Prostate gland (tissue), 2 donors: ENCODE data around the gene FOSL2.

Experiments used
- POLR2A ChIP-seq: fragments of 450-650 bp; IDR thresholded peaks from one replicate; pipeline ENCODE4 v1.6.1; 2016; ENCODE audit warnings: antibody characterized with exemption, mild to moderate bottlenecking
- TF ChIP-seq, protein P1 (sequence below), 4 experiments: fragments of 200-600 bp in 2 of 4; fragments of 450-650 bp in 2 of 4; sonication (generic) in 2 of 4; IDR thresholded peaks; 1 replicate in 3 of 4; 2 replicates in 1 of 4; pipeline ENCODE4 v1.5.1; 2016 to 2019; ENCODE audit warnings: antibody characterized with exemption in 4 of 4, mild to moderate bottlenecking in 2 of 4, moderate library complexity in 2 of 4

- TF ChIP-seq, protein P1, sequence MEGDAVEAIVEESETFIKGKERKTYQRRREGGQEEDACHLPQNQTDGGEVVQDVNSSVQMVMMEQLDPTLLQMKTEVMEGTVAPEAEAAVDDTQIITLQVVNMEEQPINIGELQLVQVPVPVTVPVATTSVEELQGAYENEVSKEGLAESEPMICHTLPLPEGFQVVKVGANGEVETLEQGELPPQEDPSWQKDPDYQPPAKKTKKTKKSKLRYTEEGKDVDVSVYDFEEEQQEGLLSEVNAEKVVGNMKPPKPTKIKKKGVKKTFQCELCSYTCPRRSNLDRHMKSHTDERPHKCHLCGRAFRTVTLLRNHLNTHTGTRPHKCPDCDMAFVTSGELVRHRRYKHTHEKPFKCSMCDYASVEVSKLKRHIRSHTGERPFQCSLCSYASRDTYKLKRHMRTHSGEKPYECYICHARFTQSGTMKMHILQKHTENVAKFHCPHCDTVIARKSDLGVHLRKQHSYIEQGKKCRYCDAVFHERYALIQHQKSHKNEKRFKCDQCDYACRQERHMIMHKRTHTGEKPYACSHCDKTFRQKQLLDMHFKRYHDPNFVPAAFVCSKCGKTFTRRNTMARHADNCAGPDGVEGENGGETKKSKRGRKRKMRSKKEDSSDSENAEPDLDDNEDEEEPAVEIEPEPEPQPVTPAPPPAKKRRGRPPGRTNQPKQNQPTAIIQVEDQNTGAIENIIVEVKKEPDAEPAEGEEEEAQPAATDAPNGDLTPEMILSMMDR (IDR thresholded peaks at IDR 0.05) = no peak
- no peak for TF ChIP-seq POLR2A
Observed at GRCh38 chr2:28359222-28360057, 33.2 kb upstream of the FOSL2 start.
